Lower lobe of right lung (tissue), 2 donors: ENCODE data around the gene FOXJ3. TPM values are rescaled to one million over a fixed set of nuclear protein-coding genes. Genes with fewer than 3 reads are reported as not detected.
"Not testable (repeated sequence)": the region's sequence is repeated elsewhere in the genome, so short reads cannot be mapped to it uniquely, and the experiment has no call there.

Source experiments
- ATAC-seq, 2 donors: fragments of 200-7000 bp; cut with Tn5 transposase; one replicate each; pipeline ENCODE4 v1.9.1; 2020 to 2022; ENCODE audit warnings: mild to moderate bottlenecking in 2 of 2, moderate library complexity in 2 of 2
- DNase-seq: peaks from one replicate; pipeline ENCODE4 v3.0.0-alpha.2; 2020
- H3K27ac ChIP-seq: fragments of 200-600 bp; one replicate; pipeline ENCODE4 v1.8.0; 2022
- H3K27me3 ChIP-seq: fragments of 200-600 bp; one replicate; pipeline ENCODE4 v1.8.0; 2022; ENCODE audit warnings: low read depth
- H3K36me3 ChIP-seq: fragments of 200-600 bp; one replicate; pipeline ENCODE4 v1.8.0; 2022; ENCODE audit warnings: mild to moderate bottlenecking
- H3K4me1 ChIP-seq: fragments of 200-600 bp; one replicate; pipeline ENCODE4 v1.8.0; 2022
- H3K4me3 ChIP-seq: fragments of 200-600 bp; one replicate; pipeline ENCODE4 v1.8.0; 2022; ENCODE audit warnings: mild to moderate bottlenecking
- H3K9me3 ChIP-seq: fragments of 200-600 bp; one replicate; pipeline ENCODE4 v1.8.0; 2022
- intact Hi-C: fragments of 100-400 bp; cut with DNase I; formaldehyde crosslinking; loops from one replicate; pipeline ENCODE4 v1.11.0; 2022
- total RNA-seq: library from RNA; stranded (reverse); fragmentation: NEBNext Ultra II Directional; extraction: Animal tissue kit (Norgen Biotek cat#: 25700); gene quantifications from one replicate; pipeline ENCODE4 v1.2.1, GENCODE V29; 2021
- TF ChIP-seq, protein P1 (sequence below): fragments of 200-600 bp; IDR thresholded peaks from one replicate; pipeline ENCODE4 v1.8.0; 2022; ENCODE audit warnings: antibody characterized with exemption, mild to moderate bottlenecking
- donor health status: DM: no; HTN: yes; CAD: no; lungs with severe emphysema.

Gene FOXJ3
- total RNA-seq, 1 donor from 2014 or later = 44.0 TPM

DNA sequence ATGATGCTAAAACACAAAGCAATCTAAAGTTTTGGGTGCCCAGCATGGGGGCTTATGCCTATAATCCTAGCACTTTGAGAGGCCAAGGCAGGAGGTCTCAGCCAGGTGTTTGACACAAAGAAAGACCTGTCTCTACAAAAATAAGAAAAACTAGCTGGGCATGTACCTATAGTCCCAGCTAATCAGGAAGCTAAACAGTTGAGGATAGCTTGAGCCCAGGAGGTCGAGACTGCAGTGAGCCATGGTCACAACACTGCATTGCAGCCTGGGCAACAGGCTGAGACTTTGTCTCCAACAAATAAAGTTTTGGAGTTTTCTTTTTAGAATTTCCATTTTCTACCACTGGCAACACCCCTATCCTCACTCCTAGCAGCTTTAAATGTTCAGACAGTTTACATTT is 115.4 kb downstream of the FOXJ3 start:
- DNase-seq (no peak), ATAC-seq (no peak)
- intact Hi-C loops = no loop called here
- H3K27ac ChIP-seq = no peak overlapping the region
- no peaks in the 10 kb centered on the region for H3K27me3 ChIP-seq
- H3K4me1 ChIP-seq = peaks cover 4% of the 10 kb centered on the region
- TF ChIP-seq, protein P1, sequence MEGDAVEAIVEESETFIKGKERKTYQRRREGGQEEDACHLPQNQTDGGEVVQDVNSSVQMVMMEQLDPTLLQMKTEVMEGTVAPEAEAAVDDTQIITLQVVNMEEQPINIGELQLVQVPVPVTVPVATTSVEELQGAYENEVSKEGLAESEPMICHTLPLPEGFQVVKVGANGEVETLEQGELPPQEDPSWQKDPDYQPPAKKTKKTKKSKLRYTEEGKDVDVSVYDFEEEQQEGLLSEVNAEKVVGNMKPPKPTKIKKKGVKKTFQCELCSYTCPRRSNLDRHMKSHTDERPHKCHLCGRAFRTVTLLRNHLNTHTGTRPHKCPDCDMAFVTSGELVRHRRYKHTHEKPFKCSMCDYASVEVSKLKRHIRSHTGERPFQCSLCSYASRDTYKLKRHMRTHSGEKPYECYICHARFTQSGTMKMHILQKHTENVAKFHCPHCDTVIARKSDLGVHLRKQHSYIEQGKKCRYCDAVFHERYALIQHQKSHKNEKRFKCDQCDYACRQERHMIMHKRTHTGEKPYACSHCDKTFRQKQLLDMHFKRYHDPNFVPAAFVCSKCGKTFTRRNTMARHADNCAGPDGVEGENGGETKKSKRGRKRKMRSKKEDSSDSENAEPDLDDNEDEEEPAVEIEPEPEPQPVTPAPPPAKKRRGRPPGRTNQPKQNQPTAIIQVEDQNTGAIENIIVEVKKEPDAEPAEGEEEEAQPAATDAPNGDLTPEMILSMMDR = no peak
- H3K36me3 ChIP-seq = no peaks in the 10 kb centered on the region
- no peak overlapping the region for H3K4me3 ChIP-seq
- H3K9me3 ChIP-seq = no peaks in the 10 kb centered on the region

DNA sequence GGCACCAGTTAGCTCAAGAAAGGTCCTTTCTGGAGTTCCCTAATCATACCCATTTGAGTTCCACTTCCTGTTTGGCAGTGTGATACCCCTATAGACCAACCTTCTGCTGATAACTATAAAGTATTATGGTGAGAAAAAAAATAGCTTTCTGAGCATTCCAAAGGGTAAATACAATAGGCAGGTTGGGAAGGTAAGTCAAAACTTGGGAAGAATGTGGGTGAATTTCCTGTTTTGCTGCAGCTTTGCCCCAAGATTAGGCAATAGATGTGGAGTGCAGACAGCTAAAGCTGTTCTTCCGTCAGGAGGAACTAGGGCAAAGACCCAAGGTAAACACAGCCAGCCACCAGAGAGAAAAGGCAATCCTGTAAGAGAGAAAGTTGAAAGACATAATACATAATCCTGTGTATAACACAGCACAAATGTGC is 120.6 kb downstream of the FOXJ3 start:
- ATAC-seq (peak; percentile 74 to 86), DNase-seq (no peak)
- H3K4me1 ChIP-seq = peaks cover 18% of the 10 kb centered on the region
- no peak overlapping the region for H3K4me3 ChIP-seq
- TF ChIP-seq, protein P1 = no peak
- H3K27ac ChIP-seq = peak overlapping the region; percentile 8
- intact Hi-C loops = no loop called here
- H3K9me3 ChIP-seq = no peaks in the 10 kb centered on the region
- H3K27me3 ChIP-seq = no peaks in the 10 kb centered on the region
- H3K36me3 ChIP-seq = no peaks in the 10 kb centered on the region

DNA sequence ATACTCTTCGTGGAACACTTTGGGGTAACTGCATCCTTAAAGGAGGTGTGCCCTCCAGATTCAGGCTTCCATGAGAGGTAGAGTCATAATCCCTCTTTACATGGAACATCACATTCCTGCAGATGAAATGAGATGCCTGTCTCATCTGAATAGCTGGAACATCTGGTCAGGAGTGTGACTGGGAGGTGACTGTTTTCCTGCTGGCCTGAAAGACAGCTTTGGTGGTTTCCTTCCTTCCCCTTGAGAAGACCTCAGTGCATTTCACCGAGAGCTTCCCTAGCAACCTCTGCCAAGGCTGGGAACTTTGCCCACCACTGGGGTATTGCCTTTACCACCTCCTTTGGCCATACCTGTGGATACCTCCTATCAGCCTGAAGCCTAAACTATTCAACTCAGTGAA is 123.8 kb downstream of the FOXJ3 start:
- Histone ChIP-seq H3K4me3 (no peak overlapping the region), H3K4me1 (peaks cover 19% of the 10 kb centered on the region), H3K36me3 (no peaks in the 10 kb centered on the region), H3K27me3 (no peaks in the 10 kb centered on the region), H3K27ac (no peak overlapping the region), H3K9me3 (no peaks in the 10 kb centered on the region)
- intact Hi-C loops = no loop called here
- DNase-seq (no peak), ATAC-seq (no peak)
- TF ChIP-seq, protein P1 = no peak

DNA sequence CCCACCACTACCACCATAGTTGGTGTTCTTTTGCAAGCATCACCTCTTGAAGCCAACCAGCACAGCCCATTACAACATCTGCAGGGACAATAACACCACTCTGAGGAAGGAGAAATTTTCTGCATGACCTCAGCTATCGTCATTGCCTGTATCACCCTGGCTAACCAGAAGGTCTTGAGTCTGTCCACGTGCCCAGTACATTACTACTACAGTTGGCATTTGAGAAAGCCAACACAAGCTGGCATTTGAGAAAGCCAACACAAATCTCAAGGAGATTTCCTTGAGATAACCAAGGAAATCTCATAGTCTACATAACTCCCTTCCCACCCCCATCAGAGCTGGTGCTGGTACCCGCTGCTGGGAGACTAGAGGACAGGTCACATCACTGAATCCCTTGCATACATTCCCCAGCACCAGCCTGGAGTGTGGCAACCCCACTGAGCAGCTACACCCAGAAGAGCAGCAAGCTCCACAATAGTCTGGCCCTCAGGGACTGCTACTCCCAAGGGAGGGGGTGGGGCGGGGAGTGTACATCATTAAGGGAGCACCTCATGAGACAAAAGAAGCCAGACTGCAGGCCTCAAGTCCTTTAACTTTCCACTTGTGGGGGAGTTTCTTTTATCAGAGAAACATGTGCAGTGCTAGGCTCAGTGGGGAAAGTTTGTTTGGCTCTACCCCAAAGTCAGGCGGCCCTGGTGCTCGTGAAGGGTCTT is 124.5 kb downstream of the FOXJ3 start:
- Histone ChIP-seq H3K27ac (no peak overlapping the region), H3K4me1 (peaks cover 19% of the 10 kb centered on the region), H3K36me3 (no peaks in the 10 kb centered on the region), H3K9me3 (no peaks in the 10 kb centered on the region), H3K27me3 (no peaks in the 10 kb centered on the region), H3K4me3 (no peak overlapping the region)
- TF ChIP-seq, protein P1 = no peak
- DNase-seq = no peak
- intact Hi-C loops = no loop called here
- no peak for ATAC-seq

DNA sequence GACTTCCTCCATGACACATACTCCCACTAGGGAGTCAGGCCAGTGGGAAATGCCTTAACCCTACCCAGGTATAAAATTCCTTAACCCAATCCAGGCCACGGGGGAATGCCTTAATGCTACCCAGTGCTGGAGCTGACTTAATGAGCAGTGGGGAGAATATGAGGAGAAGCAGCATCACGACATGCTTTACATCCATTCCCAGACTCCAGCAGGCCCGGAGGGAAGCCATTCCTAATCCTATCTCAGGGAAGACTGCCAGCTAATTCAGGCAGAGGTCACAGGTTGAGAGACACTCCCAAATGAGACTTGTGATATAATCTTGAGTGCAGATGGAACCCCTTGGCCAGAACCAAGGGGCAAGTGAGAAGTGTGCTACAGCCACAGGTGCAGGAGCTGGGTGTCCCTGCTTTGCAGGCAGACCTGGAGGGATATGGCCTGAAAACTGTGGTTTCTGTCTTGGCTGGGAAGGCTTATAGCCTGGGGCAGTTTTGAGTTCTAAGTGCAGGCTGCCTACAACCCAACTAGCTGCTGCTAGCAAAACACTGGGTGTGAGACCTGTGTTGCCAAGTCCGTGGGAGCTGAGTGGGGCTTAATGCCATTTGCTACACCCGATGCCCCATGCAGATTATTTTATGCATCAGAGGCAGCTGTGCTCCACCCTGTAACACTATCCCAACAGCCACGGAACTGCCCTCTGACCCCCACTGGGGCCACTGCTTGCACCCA is 125.3 kb downstream of the FOXJ3 start:
- no peaks in the 10 kb centered on the region for H3K36me3 ChIP-seq
- intact Hi-C loops = no loop called here
- H3K27ac ChIP-seq = no peak overlapping the region
- TF ChIP-seq, protein P1 = no peak
- peaks cover 16% of the 10 kb centered on the region for H3K4me1 ChIP-seq
- no peak for ATAC-seq
- no peaks in the 10 kb centered on the region for H3K9me3 ChIP-seq
- H3K27me3 ChIP-seq = no peaks in the 10 kb centered on the region
- H3K4me3 ChIP-seq = no peak overlapping the region
- no peak for DNase-seq

DNA sequence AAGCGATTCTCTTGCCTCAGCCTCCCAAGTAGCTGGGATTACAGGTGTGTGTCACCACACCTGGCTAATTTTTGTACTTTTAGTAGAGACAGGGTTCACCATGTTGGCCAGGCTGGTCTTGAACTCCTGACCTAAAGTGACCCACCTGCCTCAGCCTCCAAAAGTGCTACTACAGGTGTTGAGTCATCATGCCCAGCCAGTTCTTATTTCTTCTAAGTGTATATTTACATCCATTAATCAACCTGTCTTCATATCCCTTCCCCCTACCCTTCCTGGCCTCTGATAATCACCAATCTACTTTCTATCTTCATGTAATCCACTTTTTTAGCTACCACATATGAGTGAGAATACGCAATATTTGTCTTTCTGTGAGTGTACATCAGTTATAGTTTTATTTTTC is 128.1 kb downstream of the FOXJ3 start:
- H3K4me3 ChIP-seq, H3K4me1 ChIP-seq, H3K36me3 ChIP-seq, H3K27me3 ChIP-seq, DNase-seq, H3K9me3 ChIP-seq, intact Hi-C loops, H3K27ac ChIP-seq, ATAC-seq: not testable (repeated sequence)
